K562 (cell line): Measurements from ENCODE around the gene GLMP. TPM values are rescaled to one million over a fixed set of nuclear protein-coding genes. Genes with fewer than 3 reads are reported as not detected.

Experiments used
- COPS2 ChIP-seq: fragments of 450-650 bp; conservative IDR thresholded peaks from 2 replicates; pipeline ENCODE4 v1.6.1; 2016; ENCODE audit warnings: mild to moderate bottlenecking, moderate library complexity
- ESRRB ChIP-seq: fragments of 250-450 bp; sonication (Bioruptor Pico); IDR thresholded peaks from 2 replicates; pipeline ENCODE4 v1.5.0; 2020; ENCODE audit warnings: mild to moderate bottlenecking, moderate library complexity, borderline replicate concordance
- KDM4B ChIP-seq, 2 experiments: fragments of 450-650 bp in 1 of 2; sonication (generic) in 1 of 2; IDR thresholded peaks; 2 replicates each; pipeline ENCODE4 v1.6.1; 2016 to 2017; ENCODE audit warnings: borderline replicate concordance in 2 of 2, antibody characterized with exemption in 1 of 2, low read depth in 1 of 2, mild to moderate bottlenecking in 1 of 2
- PML ChIP-seq: IDR thresholded peaks from 2 replicates; pipeline ENCODE4 v1.6.1; 2012; ENCODE audit warnings: low read length, inconsistent platforms
- RFX5 ChIP-seq: IDR thresholded peaks from 2 replicates; pipeline ENCODE4 v1.6.1; 2011; ENCODE audit warnings: low read depth, mild to moderate bottlenecking, improper control_type of control experiment, low read length
- ZBTB49 ChIP-seq: sonication (generic); formaldehyde crosslinking; IDR thresholded peaks from 2 replicates; pipeline ENCODE4 v1.8.0; 2022; ENCODE audit warnings: missing genetic modification reagents, mild to moderate bottlenecking, borderline replicate concordance
- ZNF707 ChIP-seq: fragments of 250-450 bp; sonication (Bioruptor Pico); conservative IDR thresholded peaks from 2 replicates; pipeline ENCODE4 v1.8.0; 2022; ENCODE audit warnings: inconsistent platforms, mild to moderate bottlenecking, moderate library complexity
- polyA plus RNA-seq, 8 experiments: library from polyadenylated mRNA; depleted of rRNA in 4 of 8; stranded (reverse) in 5 of 8; unstranded in 3 of 8; fragments of >200 nt; fragmentation: Nextera tagmentation in 2 of 8; fragmentation: Illumina TruSeq in 1 of 8; extraction: Ambion mirVana in 2 of 8; extraction: Trizol in 1 of 8; gene quantifications; 2 replicates each; pipeline versions ENCODE4 v1.2.1 to v1.2.3, GENCODE V29; 2011 to 2014; ENCODE audit warnings: inconsistent platforms in 1 of 8, missing spikeins in 1 of 8
- total RNA-seq, 7 experiments: library from RNA; depleted of rRNA in 6 of 7; stranded (reverse); fragments of >200 nt in 6 of 7; fragmentation: Illumina TruSeq in 2 of 7; extraction: Trizol in 2 of 7; gene quantifications; 2 replicates each; pipeline versions ENCODE4 v1.2.1 to v1.2.3, GENCODE V29; 2011 to 2021; ENCODE audit warnings: low replicate concordance in 1 of 7
- TF ChIP-seq, protein P1 (sequence below), 2 experiments: fragments of 450-650 bp in 1 of 2; sonication (generic) in 1 of 2; formaldehyde crosslinking in 1 of 2; IDR thresholded peaks; 2 replicates each; pipeline versions ENCODE4 v1.7.1 to v1.9.0; 2016 to 2022; ENCODE audit warnings: inconsistent platforms in 1 of 2, mild to moderate bottlenecking in 1 of 2, missing genetic modification reagents in 1 of 2
- TF ChIP-seq, protein P2 (sequence below): fragments of 250-450 bp; sonication (Bioruptor Pico); IDR thresholded peaks from 2 replicates; pipeline ENCODE4 v1.4.0; 2020; ENCODE audit warnings: mild to moderate bottlenecking

The GLMP gene
- total and polyA plus RNA-seq, 9 of the 15 experiments (the other 6 are each of a cell fraction or from before 2014, with no cell fraction given), result 8.3 to 28.2 (median 22.4) TPM

DNA sequence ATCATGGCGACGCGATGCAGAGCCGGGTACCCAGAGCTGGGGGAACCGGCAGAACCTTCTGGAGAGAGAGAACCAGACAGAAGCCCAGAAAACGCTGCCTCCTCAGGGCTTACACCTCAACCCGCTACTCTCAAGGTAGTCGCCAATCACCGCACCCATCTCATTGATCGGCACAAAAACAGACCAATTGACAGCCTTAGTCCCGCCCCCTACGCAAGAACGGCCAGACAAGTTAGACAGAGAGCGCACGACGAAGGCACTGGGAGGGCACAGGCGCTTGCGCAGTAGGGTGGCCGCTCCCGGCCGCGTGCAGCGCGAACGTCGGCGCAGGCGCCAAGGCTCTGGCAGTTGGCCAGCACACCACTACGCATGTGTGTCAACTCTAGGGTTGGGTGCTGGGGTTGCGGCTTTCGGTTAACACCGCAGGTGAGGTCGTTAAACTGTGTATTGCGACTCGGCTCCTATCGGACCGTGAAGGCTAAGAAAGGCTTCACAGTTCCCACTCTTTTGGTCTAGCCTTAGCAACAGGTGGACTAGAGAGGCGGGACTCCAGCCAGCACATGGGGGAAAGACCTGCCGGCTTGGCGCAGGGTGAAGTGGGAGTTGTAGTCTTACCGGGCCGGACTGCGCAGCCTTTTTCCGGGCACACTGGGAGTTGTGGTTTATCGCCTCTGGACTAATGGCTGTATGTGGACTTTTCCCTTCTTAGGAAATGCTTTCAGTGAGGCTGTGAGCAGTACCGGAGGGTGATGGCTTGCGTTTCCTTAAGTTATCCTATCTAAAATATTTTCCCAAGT, 42.9 kb upstream of the GLMP start, which contains the start of the genes CCT3 and TSACC (continued):
- no peak for TF ChIP-seq ZBTB49 (CRISPR knock-in tag)
- TF ChIP-seq, protein P1, sequence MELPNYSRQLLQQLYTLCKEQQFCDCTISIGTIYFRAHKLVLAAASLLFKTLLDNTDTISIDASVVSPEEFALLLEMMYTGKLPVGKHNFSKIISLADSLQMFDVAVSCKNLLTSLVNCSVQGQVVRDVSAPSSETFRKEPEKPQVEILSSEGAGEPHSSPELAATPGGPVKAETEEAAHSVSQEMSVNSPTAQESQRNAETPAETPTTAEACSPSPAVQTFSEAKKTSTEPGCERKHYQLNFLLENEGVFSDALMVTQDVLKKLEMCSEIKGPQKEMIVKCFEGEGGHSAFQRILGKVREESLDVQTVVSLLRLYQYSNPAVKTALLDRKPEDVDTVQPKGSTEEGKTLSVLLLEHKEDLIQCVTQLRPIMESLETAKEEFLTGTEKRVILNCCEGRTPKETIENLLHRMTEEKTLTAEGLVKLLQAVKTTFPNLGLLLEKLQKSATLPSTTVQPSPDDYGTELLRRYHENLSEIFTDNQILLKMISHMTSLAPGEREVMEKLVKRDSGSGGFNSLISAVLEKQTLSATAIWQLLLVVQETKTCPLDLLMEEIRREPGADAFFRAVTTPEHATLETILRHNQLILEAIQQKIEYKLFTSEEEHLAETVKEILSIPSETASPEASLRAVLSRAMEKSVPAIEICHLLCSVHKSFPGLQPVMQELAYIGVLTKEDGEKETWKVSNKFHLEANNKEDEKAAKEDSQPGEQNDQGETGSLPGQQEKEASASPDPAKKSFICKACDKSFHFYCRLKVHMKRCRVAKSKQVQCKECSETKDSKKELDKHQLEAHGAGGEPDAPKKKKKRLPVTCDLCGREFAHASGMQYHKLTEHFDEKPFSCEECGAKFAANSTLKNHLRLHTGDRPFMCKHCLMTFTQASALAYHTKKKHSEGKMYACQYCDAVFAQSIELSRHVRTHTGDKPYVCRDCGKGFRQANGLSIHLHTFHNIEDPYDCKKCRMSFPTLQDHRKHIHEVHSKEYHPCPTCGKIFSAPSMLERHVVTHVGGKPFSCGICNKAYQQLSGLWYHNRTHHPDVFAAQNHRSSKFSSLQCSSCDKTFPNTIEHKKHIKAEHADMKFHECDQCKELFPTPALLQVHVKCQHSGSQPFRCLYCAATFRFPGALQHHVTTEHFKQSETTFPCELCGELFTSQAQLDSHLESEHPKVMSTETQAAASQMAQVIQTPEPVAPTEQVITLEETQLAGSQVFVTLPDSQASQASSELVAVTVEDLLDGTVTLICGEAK (IDR thresholded peaks at IDR 0.05), result peak; percentile 52
- TF ChIP-seq, protein P1 (CRISPR knock-in tag; IDR thresholded peaks at IDR 0.05), result no peak
- peak; percentile 71 for TF ChIP-seq PML
- TF ChIP-seq, protein P2, sequence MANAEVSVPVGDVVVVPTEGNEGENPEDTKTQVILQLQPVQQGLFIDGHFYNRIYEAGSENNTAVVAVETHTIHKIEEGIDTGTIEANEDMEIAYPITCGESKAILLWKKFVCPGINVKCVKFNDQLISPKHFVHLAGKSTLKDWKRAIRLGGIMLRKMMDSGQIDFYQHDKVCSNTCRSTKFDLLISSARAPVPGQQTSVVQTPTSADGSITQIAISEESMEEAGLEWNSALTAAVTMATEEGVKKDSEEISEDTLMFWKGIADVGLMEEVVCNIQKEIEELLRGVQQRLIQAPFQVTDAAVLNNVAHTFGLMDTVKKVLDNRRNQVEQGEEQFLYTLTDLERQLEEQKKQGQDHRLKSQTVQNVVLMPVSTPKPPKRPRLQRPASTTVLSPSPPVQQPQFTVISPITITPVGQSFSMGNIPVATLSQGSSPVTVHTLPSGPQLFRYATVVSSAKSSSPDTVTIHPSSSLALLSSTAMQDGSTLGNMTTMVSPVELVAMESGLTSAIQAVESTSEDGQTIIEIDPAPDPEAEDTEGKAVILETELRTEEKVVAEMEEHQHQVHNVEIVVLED (CRISPR knock-in tag), result peak; percentile 90
- TF ChIP-seq RFX5, result no peak
- no peak for TF ChIP-seq ZNF707 (CRISPR knock-in tag)
- TF ChIP-seq KDM4B (IDR thresholded peaks at IDR 0.05; ENCODE audit: borderline replicate concordance in 2 of 2, low read depth in 1 of 2), result no peak
- no peak for TF ChIP-seq COPS2
- TF ChIP-seq ESRRB (CRISPR knock-in tag), result no peak
